Measurements from ENCODE around the gene ORC1. TPM values are rescaled to one million over a fixed set of nuclear protein-coding genes. Genes with fewer than 3 reads are reported as not detected.

Gene ORC1
- total RNA-seq, 1 experiment from 2014 or later: 21.2 TPM

DNA sequence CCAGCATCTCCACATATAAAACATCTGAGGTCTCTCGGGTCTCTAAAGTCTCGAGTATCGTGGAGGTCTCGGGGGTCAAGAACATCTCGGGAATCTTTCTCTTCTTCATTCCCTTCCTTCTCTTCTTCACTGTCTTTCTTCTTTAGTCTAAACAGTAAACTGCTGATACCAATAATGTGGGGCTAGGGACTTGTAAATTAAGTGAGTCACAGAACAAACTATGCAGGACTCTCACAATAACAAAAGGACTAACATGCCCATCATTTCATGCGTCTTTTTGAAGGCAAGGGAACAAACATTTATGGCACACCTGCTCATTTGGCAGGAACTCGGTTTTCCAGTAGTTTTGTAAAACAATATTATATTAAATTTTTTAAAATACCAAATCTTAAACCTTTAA is 32.6 kb upstream of the ORC1 start:
- Histone ChIP-seq H3K27ac (no peak overlapping the region), H3K79me2 (ENCODE audit: low read depth) (no peaks in the 10 kb centered on the region), H3K9me3 (ENCODE audit: insufficient read depth, low read depth) (0 out of 2 replicates have a peak, but pooled peaks cover 3% of the 10 kb centered on the region), H3K4me1 (replicated peaks; ENCODE audit: insufficient read depth) (no peaks in the 10 kb centered on the region), H2AFZ (no peak overlapping the region), H3K4me3 (no peak overlapping the region), H3K36me3 (ENCODE audit: low read depth) (peaks cover 10% of the 10 kb centered on the region; the same call in 1 of the 2 replicates), H3K4me2 (no peak overlapping the region), H3F3A (ENCODE audit: insufficient read depth, low read depth) (no peaks in the 10 kb centered on the region), H3K9me2 (ENCODE audit: insufficient read depth) (no peaks in the 10 kb centered on the region), H4K20me1 (ENCODE audit: insufficient read depth) (no peaks in the 10 kb centered on the region), H3K27me3 (ENCODE audit: insufficient read depth, low read depth) (no peaks in the 10 kb centered on the region)
- CTCF ChIA-PET: no interaction called here
- TF ChIP-seq, protein P1, sequence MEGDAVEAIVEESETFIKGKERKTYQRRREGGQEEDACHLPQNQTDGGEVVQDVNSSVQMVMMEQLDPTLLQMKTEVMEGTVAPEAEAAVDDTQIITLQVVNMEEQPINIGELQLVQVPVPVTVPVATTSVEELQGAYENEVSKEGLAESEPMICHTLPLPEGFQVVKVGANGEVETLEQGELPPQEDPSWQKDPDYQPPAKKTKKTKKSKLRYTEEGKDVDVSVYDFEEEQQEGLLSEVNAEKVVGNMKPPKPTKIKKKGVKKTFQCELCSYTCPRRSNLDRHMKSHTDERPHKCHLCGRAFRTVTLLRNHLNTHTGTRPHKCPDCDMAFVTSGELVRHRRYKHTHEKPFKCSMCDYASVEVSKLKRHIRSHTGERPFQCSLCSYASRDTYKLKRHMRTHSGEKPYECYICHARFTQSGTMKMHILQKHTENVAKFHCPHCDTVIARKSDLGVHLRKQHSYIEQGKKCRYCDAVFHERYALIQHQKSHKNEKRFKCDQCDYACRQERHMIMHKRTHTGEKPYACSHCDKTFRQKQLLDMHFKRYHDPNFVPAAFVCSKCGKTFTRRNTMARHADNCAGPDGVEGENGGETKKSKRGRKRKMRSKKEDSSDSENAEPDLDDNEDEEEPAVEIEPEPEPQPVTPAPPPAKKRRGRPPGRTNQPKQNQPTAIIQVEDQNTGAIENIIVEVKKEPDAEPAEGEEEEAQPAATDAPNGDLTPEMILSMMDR (conservative IDR thresholded peaks at IDR 0.05): no peak
- TF ChIP-seq EZH2 (IDR thresholded peaks at IDR 0.05; ENCODE audit: low read depth): no peak
- BruUV-seq (replicated peaks): no TSS peak
- DNase-seq: no peak
- POLR2A ChIA-PET (ENCODE audit: unreplicated experiment): no interaction called here
- intact Hi-C loops (cut with micrococcal nuclease; ENCODE audit: unreplicated experiment): no loop called here

DNA sequence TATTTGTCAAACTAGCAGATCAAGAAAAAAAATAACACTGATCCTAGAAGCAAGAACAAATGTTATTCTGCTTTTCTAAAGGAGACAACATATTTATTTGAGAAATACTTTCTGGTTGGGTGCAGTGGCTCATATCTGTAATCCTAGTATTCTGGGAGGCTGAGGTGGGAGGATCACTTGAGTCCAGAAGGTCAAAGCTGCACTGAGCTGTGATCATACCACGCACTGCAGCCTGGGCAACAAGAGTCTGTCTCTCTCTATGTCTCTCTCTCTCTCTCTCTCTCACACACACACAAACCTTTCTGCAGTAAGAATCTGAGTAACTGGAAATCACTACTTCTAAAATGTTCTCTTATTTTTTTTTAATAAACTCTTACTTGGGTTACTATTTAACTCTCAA is 31.4 kb upstream of the ORC1 start:
- intact Hi-C loops (cut with micrococcal nuclease; ENCODE audit: unreplicated experiment): no loop called here
- ChIA-PET POLR2A (ENCODE audit: unreplicated experiment) (no interaction called here), CTCF (no interaction called here)
- no peaks in the 10 kb centered on the region for H3K79me2 ChIP-seq (ENCODE audit: low read depth)
- BruUV-seq (replicated peaks): no TSS peak
- H3K4me1 ChIP-seq (replicated peaks; ENCODE audit: insufficient read depth): no peaks in the 10 kb centered on the region
- TF ChIP-seq EZH2 (IDR thresholded peaks at IDR 0.05; ENCODE audit: low read depth): no peak
- TF ChIP-seq, protein P1 (conservative IDR thresholded peaks at IDR 0.05): no peak
- no peaks in the 10 kb centered on the region for H3K9me2 ChIP-seq (ENCODE audit: insufficient read depth)
- H3K27me3 ChIP-seq (ENCODE audit: insufficient read depth, low read depth): no peaks in the 10 kb centered on the region
- H3K9me3 ChIP-seq (ENCODE audit: insufficient read depth, low read depth): 0 out of 2 replicates have a peak, but pooled peaks cover 3% of the 10 kb centered on the region
- no peak overlapping the region for H2AFZ ChIP-seq
- no peaks in the 10 kb centered on the region for H3F3A ChIP-seq (ENCODE audit: insufficient read depth, low read depth)
- H3K4me3 ChIP-seq: no peak overlapping the region
- DNase-seq: no peak
- no peak overlapping the region for H3K27ac ChIP-seq
- no peaks in the 10 kb centered on the region for H4K20me1 ChIP-seq (ENCODE audit: insufficient read depth)
- H3K4me2 ChIP-seq: no peak overlapping the region
- peaks cover 15% of the 10 kb centered on the region; the same call in 1 of the 2 replicates for H3K36me3 ChIP-seq (ENCODE audit: low read depth)

DNA sequence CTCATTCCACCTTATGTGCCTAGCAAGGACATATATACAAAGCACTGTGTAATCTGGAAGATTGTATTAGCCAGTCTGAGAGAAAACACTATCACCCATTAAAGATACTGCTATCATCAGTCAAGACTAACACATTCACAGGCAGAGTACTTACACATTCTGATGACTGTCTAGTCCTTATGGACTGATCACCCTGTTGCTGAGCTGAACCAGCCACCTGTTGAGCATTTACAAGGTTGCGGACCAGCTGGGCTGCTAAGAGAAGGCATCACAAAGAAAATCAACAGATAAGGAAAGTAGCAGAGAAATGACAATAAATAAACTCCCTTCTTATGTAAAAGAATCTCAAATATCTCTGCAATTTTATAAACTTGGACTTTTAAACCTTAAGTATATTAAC is 31.0 kb upstream of the ORC1 start:
- peaks cover 20% of the 10 kb centered on the region; the same call in 1 of the 2 replicates for H3K36me3 ChIP-seq (ENCODE audit: low read depth)

More for the DNA sequence above, 31.0 kb upstream of the ORC1 start:
- Histone ChIP-seq H4K20me1 (ENCODE audit: insufficient read depth) (no peaks in the 10 kb centered on the region), H3K4me2 (no peak overlapping the region), H2AFZ (no peak overlapping the region), H3K27me3 (ENCODE audit: insufficient read depth, low read depth) (no peaks in the 10 kb centered on the region), H3K9me3 (ENCODE audit: insufficient read depth, low read depth) (0 out of 2 replicates have a peak, but pooled peaks cover 3% of the 10 kb centered on the region), H3K27ac (no peak overlapping the region), H3K79me2 (ENCODE audit: low read depth) (no peaks in the 10 kb centered on the region), H3K4me1 (replicated peaks; ENCODE audit: insufficient read depth) (no peaks in the 10 kb centered on the region), H3K9me2 (ENCODE audit: insufficient read depth) (no peaks in the 10 kb centered on the region), H3F3A (ENCODE audit: insufficient read depth, low read depth) (no peaks in the 10 kb centered on the region), H3K4me3 (no peak overlapping the region)
- ChIA-PET POLR2A (ENCODE audit: unreplicated experiment) (no interaction called here), CTCF (no interaction called here)
- intact Hi-C loops (cut with micrococcal nuclease; ENCODE audit: unreplicated experiment): no loop called here
- DNase-seq: no peak
- TF ChIP-seq, protein P1 (conservative IDR thresholded peaks at IDR 0.05): no peak
- no peak for TF ChIP-seq EZH2 (IDR thresholded peaks at IDR 0.05; ENCODE audit: low read depth)
- no TSS peak for BruUV-seq (replicated peaks)
